Activated B cell treated with CpG ODN at 0.5 μM for 24 hours (primary cell): Measurements from ENCODE around the gene SVOP. TPM values are rescaled to one million over a fixed set of nuclear protein-coding genes. Genes with fewer than 3 reads are reported as not detected.

Source experiments
- ATAC-seq: fragments of 200-7000 bp; cut with Tn5 transposase; one replicate; pipeline ENCODE4 v1.10.0; 2021; ENCODE audit warnings: low read depth, mild to moderate bottlenecking, moderate library complexity
- CTCF ChIA-PET: fragments of 350-600 bp; sonication (Branson Sonifier 250); formaldehyde crosslinking; loops from one replicate; lab custom pipeline; 2021; ENCODE audit warnings: antibody characterized with exemption; lab: Charles Lee
- POLR2A ChIA-PET: fragments of 350-600 bp; sonication (Branson Sonifier 250); formaldehyde crosslinking; loops from one replicate; lab custom pipeline; 2021; ENCODE audit warnings: antibody characterized with exemption; lab: Charles Lee
- DNase-seq: peaks from one replicate; pipeline ENCODE4 v3.0.0; 2022
- H3K27ac Mint-ChIP-seq: one replicate; pipeline ENCODE4 v1.8.0; 2020; ENCODE audit warnings: mixed read lengths
- H3K27me3 Mint-ChIP-seq: one replicate; pipeline ENCODE4 v1.8.0; 2021; ENCODE audit warnings: mixed read lengths
- H3K36me3 Mint-ChIP-seq: one replicate; pipeline ENCODE4 v1.8.0; 2021; ENCODE audit warnings: low read depth, mixed read lengths
- H3K4me1 Mint-ChIP-seq: one replicate; pipeline ENCODE4 v1.8.0; 2021; ENCODE audit warnings: mixed read lengths
- H3K4me3 Mint-ChIP-seq: one replicate; pipeline ENCODE4 v1.8.0; 2020; ENCODE audit warnings: mild to moderate bottlenecking, mixed read lengths
- H3K9me3 Mint-ChIP-seq: one replicate; pipeline ENCODE4 v1.8.0; 2020; ENCODE audit warnings: mixed read lengths
- intact Hi-C: fragments of 100-400 bp; cut with micrococcal nuclease; formaldehyde crosslinking; loops from one replicate; pipeline ENCODE4 v1.15.1; 2024
- total RNA-seq: library from RNA; stranded (reverse); gene quantifications from 2 replicates; pipeline ENCODE4 v1.2.3, GENCODE V29; 2022
- TF ChIP-seq, protein P1 (sequence below): fragments of 200-600 bp; IDR thresholded peaks from one replicate; pipeline ENCODE4 v1.8.0; 2022; ENCODE audit warnings: antibody characterized with exemption, mild to moderate bottlenecking

The SVOP gene
- total RNA-seq, 1 donor from 2014 or later = not detected

DNA sequence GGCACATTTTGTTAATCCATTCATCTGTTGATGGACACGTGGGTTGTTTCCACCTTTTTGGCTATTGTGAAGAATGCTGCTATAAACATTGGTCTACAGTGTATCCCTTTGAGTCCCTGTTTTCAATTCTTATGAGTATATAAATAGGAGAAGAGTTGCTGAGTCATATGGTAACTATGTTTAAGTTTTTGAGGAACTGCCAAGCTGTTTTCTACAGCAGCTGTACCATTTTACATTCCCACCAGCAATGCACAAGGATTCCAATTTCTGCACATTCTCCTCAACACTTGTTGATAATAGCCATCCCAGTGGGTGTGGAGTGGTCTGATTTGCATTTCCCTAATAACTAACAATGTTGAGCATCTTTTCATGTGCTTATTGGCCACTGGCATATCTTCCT is 6.9 kb upstream of the SVOP start:
- Mint-ChIP-seq H3K27me3 (peaks cover 20% of the 10 kb centered on the region), H3K4me3 (no peak overlapping the region), H3K36me3 (no peaks in the 10 kb centered on the region), H3K4me1 (no peaks in the 10 kb centered on the region), H3K27ac (no peak overlapping the region), H3K9me3 (no peaks in the 10 kb centered on the region)
- no peak for DNase-seq
- CTCF ChIA-PET = no interaction called here
- TF ChIP-seq, protein P1, sequence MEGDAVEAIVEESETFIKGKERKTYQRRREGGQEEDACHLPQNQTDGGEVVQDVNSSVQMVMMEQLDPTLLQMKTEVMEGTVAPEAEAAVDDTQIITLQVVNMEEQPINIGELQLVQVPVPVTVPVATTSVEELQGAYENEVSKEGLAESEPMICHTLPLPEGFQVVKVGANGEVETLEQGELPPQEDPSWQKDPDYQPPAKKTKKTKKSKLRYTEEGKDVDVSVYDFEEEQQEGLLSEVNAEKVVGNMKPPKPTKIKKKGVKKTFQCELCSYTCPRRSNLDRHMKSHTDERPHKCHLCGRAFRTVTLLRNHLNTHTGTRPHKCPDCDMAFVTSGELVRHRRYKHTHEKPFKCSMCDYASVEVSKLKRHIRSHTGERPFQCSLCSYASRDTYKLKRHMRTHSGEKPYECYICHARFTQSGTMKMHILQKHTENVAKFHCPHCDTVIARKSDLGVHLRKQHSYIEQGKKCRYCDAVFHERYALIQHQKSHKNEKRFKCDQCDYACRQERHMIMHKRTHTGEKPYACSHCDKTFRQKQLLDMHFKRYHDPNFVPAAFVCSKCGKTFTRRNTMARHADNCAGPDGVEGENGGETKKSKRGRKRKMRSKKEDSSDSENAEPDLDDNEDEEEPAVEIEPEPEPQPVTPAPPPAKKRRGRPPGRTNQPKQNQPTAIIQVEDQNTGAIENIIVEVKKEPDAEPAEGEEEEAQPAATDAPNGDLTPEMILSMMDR = no peak
- POLR2A ChIA-PET = no interaction called here
- ATAC-seq = no peak
- intact Hi-C loops = no loop called here

- DNase-seq (no peak), ATAC-seq (no peak)
- ChIA-PET CTCF (no interaction called here), POLR2A (no interaction called here)
- Mint-ChIP-seq H3K27ac (no peak overlapping the region), H3K4me3 (no peak overlapping the region), H3K27me3 (peaks cover 41% of the 10 kb centered on the region), H3K9me3 (no peaks in the 10 kb centered on the region), H3K4me1 (peaks cover 5% of the 10 kb centered on the region), H3K36me3 (no peaks in the 10 kb centered on the region)
- intact Hi-C loops = no loop called here
- TF ChIP-seq, protein P1 = no peak
Measured at GRCh38 chr12:109020146-109020795, 597 bp downstream of the SVOP start.

DNA sequence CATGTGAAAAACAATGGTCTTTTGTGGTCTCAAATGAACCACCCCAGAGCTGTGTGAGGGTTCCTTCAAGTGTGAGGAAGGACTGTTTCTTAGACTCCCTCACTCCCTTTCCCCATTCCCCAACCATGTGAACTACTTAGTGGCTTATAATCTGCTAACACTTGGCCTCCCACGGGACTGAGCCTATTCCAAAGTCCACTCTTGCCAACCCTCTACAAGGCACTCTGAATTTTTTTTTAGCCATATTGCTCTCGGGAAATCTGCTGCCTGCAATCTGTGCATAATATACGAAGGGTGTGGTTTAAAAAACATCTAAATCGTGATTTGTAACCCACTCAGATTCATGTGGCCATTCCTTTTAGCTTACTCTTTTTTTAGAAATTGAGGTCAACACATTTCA is 2.6 kb downstream of the SVOP start:
- POLR2A ChIA-PET = no interaction called here
- no peaks in the 10 kb centered on the region for H3K36me3 Mint-ChIP-seq
- H3K4me1 Mint-ChIP-seq = peaks cover 5% of the 10 kb centered on the region

GRCh38 chr12:109016978-109017377 is 3.9 kb downstream of the SVOP start:
- H3K4me1 Mint-ChIP-seq = peaks cover 5% of the 10 kb centered on the region

More for the DNA sequence above, 2.6 kb downstream of the SVOP start:
- H3K27me3 Mint-ChIP-seq = peaks cover 41% of the 10 kb centered on the region
- H3K9me3 Mint-ChIP-seq = no peaks in the 10 kb centered on the region
- TF ChIP-seq, protein P1 = no peak
- DNase-seq (no peak), ATAC-seq (no peak)
- H3K27ac Mint-ChIP-seq = no peak overlapping the region
- H3K4me3 Mint-ChIP-seq = no peak overlapping the region
- CTCF ChIA-PET = no interaction called here
- intact Hi-C loops = no loop called here

DNA sequence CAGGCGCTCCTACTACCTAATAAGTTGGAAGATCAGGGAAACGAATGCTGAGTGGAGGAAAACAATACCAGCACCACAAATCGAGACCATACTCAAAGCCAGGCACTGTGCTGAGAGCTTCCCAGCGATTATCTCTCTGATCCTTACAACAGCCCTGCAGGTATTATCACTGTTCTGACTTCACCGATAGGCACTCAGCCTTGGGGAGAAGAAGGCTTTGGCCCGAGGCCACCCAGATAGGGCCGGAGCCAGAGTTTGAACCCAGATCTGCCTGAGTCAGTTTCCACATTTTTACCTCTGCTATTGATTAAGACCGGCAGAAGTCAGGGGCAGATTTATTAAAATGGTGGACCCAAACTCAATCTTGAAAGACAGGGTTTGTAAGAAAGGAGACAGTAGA is 4.9 kb downstream of the SVOP start:
- POLR2A ChIA-PET = no interaction called here
- no peak overlapping the region for H3K4me3 Mint-ChIP-seq
- TF ChIP-seq, protein P1 = no peak
- CTCF ChIA-PET = no interaction called here
- no peak overlapping the region for H3K27ac Mint-ChIP-seq
- H3K9me3 Mint-ChIP-seq = no peaks in the 10 kb centered on the region
- no peak for DNase-seq
- H3K27me3 Mint-ChIP-seq = peaks cover 36% of the 10 kb centered on the region
- intact Hi-C loops = no loop called here
- H3K4me1 Mint-ChIP-seq = peaks cover 3% of the 10 kb centered on the region
- no peaks in the 10 kb centered on the region for H3K36me3 Mint-ChIP-seq
- no peak for ATAC-seq

More at GRCh38 chr12:109016978-109017377, 3.9 kb downstream of the SVOP start:
- Mint-ChIP-seq H3K36me3 (no peaks in the 10 kb centered on the region), H3K27me3 (peaks cover 34% of the 10 kb centered on the region), H3K9me3 (no peaks in the 10 kb centered on the region), H3K27ac (no peak overlapping the region), H3K4me3 (no peak overlapping the region)
- CTCF ChIA-PET = no interaction called here
- no peak for ATAC-seq
- POLR2A ChIA-PET = no interaction called here
- intact Hi-C loops = no loop called here
- no peak for DNase-seq
- TF ChIP-seq, protein P1 = no peak
